ENCODE data around the gene USP26.
"Not testable (repeated sequence)": the region's sequence is repeated elsewhere in the genome, so short reads cannot be mapped to it uniquely, and the experiment has no call there.

Gene USP26
- 0 reads per million in 2 donors for total RNA-seq

GRCh38 chrX:133097031-133097430, at the start of gene USP26:
TSS of gene USP26 (minus strand) at chrX:133097109. CDS start at chrX:133028220, 68,889 bp downstream.
- no peak for DNase-seq

- DNase-seq, result no peak
Measured at GRCh38 chrX:133134282-133134681, 37.4 kb upstream of the USP26 start.

- no peak for DNase-seq
Measured at GRCh38 chrX:133120406-133120805, 23.5 kb upstream of the USP26 start.

GRCh38 chrX:133094098-133094731, 2.7 kb downstream of the USP26 start:
- DNase-seq, result no peak

GRCh38 chrX:133090236-133090809, 6.6 kb downstream of the USP26 start:
- no peak for DNase-seq

- DNase-seq, result no peak
Measured at GRCh38 chrX:133089411-133089810, 7.5 kb downstream of the USP26 start.

GRCh38 chrX:133085785-133086184, 11.1 kb downstream of the USP26 start:
- no peak for DNase-seq

GRCh38 chrX:133085056-133085455, 11.9 kb downstream of the USP26 start:
- DNase-seq, result not testable (repeated sequence)

- DNase-seq, result no peak
Measured at GRCh38 chrX:133083899-133084298, 13.0 kb downstream of the USP26 start.

- no peak for DNase-seq
Measured at GRCh38 chrX:133081990-133082389, 14.9 kb downstream of the USP26 start.

GRCh38 chrX:133077856-133078255, 19.1 kb downstream of the USP26 start:
- DNase-seq, result not testable (repeated sequence)

- DNase-seq, result no peak
Measured at GRCh38 chrX:133072566-133072965, 24.3 kb downstream of the USP26 start.

GRCh38 chrX:133068461-133068860, 28.4 kb downstream of the USP26 start:
- DNase-seq, result no peak

GRCh38 chrX:133056341-133056740, 40.6 kb downstream of the USP26 start:
- no peak for DNase-seq

GRCh38 chrX:133054761-133055405, 42.0 kb downstream of the USP26 start:
- DNase-seq, result no peak

GRCh38 chrX:133053861-133054598, 42.9 kb downstream of the USP26 start:
- DNase-seq, result no peak

- DNase-seq, result no peak
Measured at GRCh38 chrX:133048751-133049150, 48.2 kb downstream of the USP26 start.

- no peak for DNase-seq
Measured at GRCh38 chrX:133046601-133047000, 50.3 kb downstream of the USP26 start.

GRCh38 chrX:133045986-133046385, 50.9 kb downstream of the USP26 start:
- DNase-seq, result no peak

- not testable (repeated sequence) for DNase-seq
Measured at GRCh38 chrX:133044145-133044786, 52.6 kb downstream of the USP26 start.

- no peak for DNase-seq
Measured at GRCh38 chrX:133042260-133042659, 54.6 kb downstream of the USP26 start.

GRCh38 chrX:133033010-133033409, 63.9 kb downstream of the USP26 start:
- no peak for DNase-seq

- no peak for DNase-seq
Measured at GRCh38 chrX:133018229-133018628, 78.7 kb downstream of the USP26 start.
